CD8-positive, alpha-beta memory T cell (primary cell): ENCODE results near the gene NHERF2. TPM values are rescaled to one million over a fixed set of nuclear protein-coding genes. Genes with fewer than 3 reads are reported as not detected.

Source experiments
- CTCF ChIA-PET: fragments of 350-600 bp; sonication (Branson Sonifier 250); formaldehyde crosslinking; loops from one replicate; lab custom pipeline; 2021; ENCODE audit warnings: antibody characterized with exemption; lab: Charles Lee
- POLR2A ChIA-PET: fragments of 350-600 bp; sonication (Branson Sonifier 250); formaldehyde crosslinking; loops from one replicate; lab custom pipeline; 2021; ENCODE audit warnings: antibody characterized with exemption; lab: Charles Lee
- DNase-seq, 5 donors: peaks; one replicate each; pipeline versions ENCODE4 v3.0.0 to v3.0.0-alpha.2; 2020 to 2022; ENCODE audit warnings: mixed read lengths in 1 of 5
- H3K27ac ChIP-seq: one replicate; pipeline ENCODE4 v1.7.0; 2013; ENCODE audit warnings: low read depth, mild to moderate bottlenecking, low read length, moderate library complexity
- H3K27me3 ChIP-seq: 2 replicates; pipeline ENCODE4 v1.7.0; 2013; ENCODE audit warnings: low read length, mild to moderate bottlenecking; ENCODE audit not compliant: insufficient read depth, poor library complexity, severe bottlenecking
- H3K36me3 ChIP-seq: 2 replicates; pipeline ENCODE4 v1.7.0; 2013; ENCODE audit warnings: mild to moderate bottlenecking, low read length, moderate library complexity; ENCODE audit not compliant: insufficient read depth
- H3K4me1 ChIP-seq: 2 replicates; pipeline ENCODE4 v1.7.0; 2013; ENCODE audit warnings: mild to moderate bottlenecking, low read length, moderate library complexity; ENCODE audit not compliant: insufficient read depth
- H3K4me3 ChIP-seq: 2 replicates; pipeline ENCODE4 v1.7.0; 2013; ENCODE audit warnings: mild to moderate bottlenecking, low read length
- H3K9me3 ChIP-seq: 2 replicates; pipeline ENCODE4 v1.7.0; 2013; ENCODE audit warnings: mild to moderate bottlenecking, low read length
- H3K27ac Mint-ChIP-seq, 8 donors: one replicate each; pipeline ENCODE4 v1.8.0; 2020 to 2021; ENCODE audit warnings: mixed read lengths in 8 of 8, mild to moderate bottlenecking in 6 of 8, inconsistent platforms in 3 of 8, moderate library complexity in 3 of 8
- H3K27me3 Mint-ChIP-seq, 2 donors: one replicate each; pipeline ENCODE4 v1.8.0; 2020 to 2021; ENCODE audit warnings: mixed read lengths in 2 of 2, mild to moderate bottlenecking in 1 of 2, moderate library complexity in 1 of 2
- H3K36me3 Mint-ChIP-seq, 3 donors: one replicate each; pipeline ENCODE4 v1.8.0; 2020 to 2021; ENCODE audit warnings: mixed read lengths in 3 of 3, inconsistent platforms in 1 of 3, mild to moderate bottlenecking in 1 of 3
- H3K4me1 Mint-ChIP-seq, 3 donors: one replicate each; pipeline ENCODE4 v1.8.0; 2020 to 2021; ENCODE audit warnings: mixed read lengths in 3 of 3, inconsistent platforms in 1 of 3, mild to moderate bottlenecking in 1 of 3
- H3K4me3 Mint-ChIP-seq, 7 donors: one replicate each; pipeline ENCODE4 v1.8.0; 2020 to 2021; ENCODE audit warnings: mixed read lengths in 7 of 7, mild to moderate bottlenecking in 6 of 7, moderate library complexity in 4 of 7, inconsistent platforms in 2 of 7
- H3K9me3 Mint-ChIP-seq, 5 donors: one replicate each; pipeline ENCODE4 v1.8.0; 2020 to 2022; ENCODE audit warnings: mixed read lengths in 5 of 5, mild to moderate bottlenecking in 3 of 5, moderate library complexity in 2 of 5, inconsistent platforms in 1 of 5
- polyA plus RNA-seq: library from polyadenylated mRNA; unstranded; fragments of 300-500 nt; fragmentation: Illumina TruSeq; gene quantifications from one replicate; pipeline ENCODE4 v1.2.3, GENCODE V29; 2021
- total RNA-seq, 2 experiments: library from RNA; stranded (reverse); gene quantifications; one replicate each; pipeline ENCODE4 v1.2.3, GENCODE V29; 2021

Gene NHERF2
- total and polyA plus RNA-seq, 3 experiments from 2014 or later = 0.51 to 4.1 (median 3.0) TPM

DNA sequence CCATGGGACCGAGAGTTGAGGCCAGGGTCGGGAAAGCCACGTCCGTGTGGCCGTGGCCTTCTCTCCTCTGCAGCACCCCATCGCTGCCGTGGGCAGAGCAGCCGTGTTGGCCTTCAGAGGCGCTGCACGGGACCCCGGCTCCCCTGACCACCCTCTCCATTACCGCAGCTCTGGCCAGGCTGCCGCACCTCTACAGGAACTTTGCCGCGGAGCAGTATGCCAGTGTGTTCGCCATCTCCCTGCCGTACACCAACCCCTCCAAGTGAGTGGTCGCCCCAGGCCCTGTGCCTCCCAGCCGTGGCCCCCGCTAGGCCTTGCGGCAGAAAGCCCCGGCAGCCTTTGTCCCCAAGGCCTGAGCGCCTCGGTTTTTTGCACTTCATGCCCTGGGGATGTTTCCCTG, 48.9 kb downstream of the NHERF2 start:
- Mint-ChIP-seq H3K36me3 (peaks cover 0 to 70% (median 1%) of the 10 kb centered on the region in 3 donors), H3K4me3 (no peak overlapping the region), H3K27me3 (peaks cover 0 to 1% of the 10 kb centered on the region in 2 donors), H3K4me1 (no peaks in the 10 kb centered on the region), H3K27ac (no peak overlapping the region), H3K9me3 (no peaks in the 10 kb centered on the region)
- DNase-seq = no peak
- Histone ChIP-seq H3K27ac (no peak overlapping the region), H3K4me3 (no peak overlapping the region), H3K27me3 (no peaks in the 10 kb centered on the region), H3K4me1 (no peaks in the 10 kb centered on the region), H3K36me3 (no peaks in the 10 kb centered on the region), H3K9me3 (no peaks in the 10 kb centered on the region)
- POLR2A ChIA-PET = no interaction called here
- CTCF ChIA-PET = no interaction called here

- Mint-ChIP-seq H3K4me3 (peak overlapping the region in 1 of 7 donors; percentile 51), H3K36me3 (peaks cover 0 to 70% (median 1%) of the 10 kb centered on the region in 3 donors), H3K9me3 (no peaks in the 10 kb centered on the region), H3K27ac (peak overlapping the region in 1 of 8 donors; percentile 36), H3K4me1 (no peaks in the 10 kb centered on the region), H3K27me3 (peaks cover 0 to 1% of the 10 kb centered on the region in 2 donors)
- CTCF ChIA-PET = no interaction called here
- Histone ChIP-seq H3K4me1 (no peaks in the 10 kb centered on the region), H3K9me3 (no peaks in the 10 kb centered on the region), H3K27ac (no peak overlapping the region), H3K36me3 (no peaks in the 10 kb centered on the region), H3K4me3 (no peak overlapping the region), H3K27me3 (no peaks in the 10 kb centered on the region)
- no peak for DNase-seq
- POLR2A ChIA-PET = no interaction called here
These were observed 49.6 kb downstream of the NHERF2 start for GRCh38 chr16:2076072-2076865.

DNA sequence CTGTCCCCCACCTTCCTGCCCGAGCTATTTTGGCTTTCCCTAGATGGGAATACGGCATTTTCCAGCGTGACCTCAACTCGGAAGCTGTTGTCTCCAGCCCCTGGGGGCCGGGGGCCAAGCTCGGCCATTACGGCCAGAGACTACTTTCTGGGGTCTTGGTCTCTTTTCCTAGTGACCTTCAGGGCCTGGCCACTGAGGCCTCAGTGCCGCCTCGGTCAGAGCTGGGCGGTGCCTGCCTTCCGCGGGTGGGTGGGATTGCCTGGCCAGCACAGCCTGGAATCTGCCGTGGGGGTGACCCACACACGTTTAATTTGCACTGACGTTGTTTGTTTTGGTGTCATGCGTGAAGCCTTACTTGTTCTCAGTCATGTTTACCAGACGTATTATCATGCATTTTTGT, 50.3 kb downstream of the NHERF2 start:
- H3K27ac Mint-ChIP-seq = no peak overlapping the region
- no peaks in the 10 kb centered on the region for H3K9me3 Mint-ChIP-seq
- H3K27ac ChIP-seq = no peak overlapping the region
- H3K4me1 ChIP-seq = no peaks in the 10 kb centered on the region
- H3K4me3 ChIP-seq = no peak overlapping the region
- no peak overlapping the region for H3K4me3 Mint-ChIP-seq
- H3K36me3 Mint-ChIP-seq = peaks cover 0 to 69% (median 0%) of the 10 kb centered on the region in 3 donors
- CTCF ChIA-PET = no interaction called here
- POLR2A ChIA-PET = interaction anchor here (0.6 kb wide), 1 partner anchor 30 kb away, joined by 3 read pairs; no protein-coding TSS in a partner anchor
- H3K36me3 ChIP-seq = no peaks in the 10 kb centered on the region
- DNase-seq = no peak
- no peaks in the 10 kb centered on the region for H3K4me1 Mint-ChIP-seq
- H3K27me3 Mint-ChIP-seq = peaks cover 0 to 1% of the 10 kb centered on the region in 2 donors
- no peaks in the 10 kb centered on the region for H3K9me3 ChIP-seq
- no peaks in the 10 kb centered on the region for H3K27me3 ChIP-seq

- Mint-ChIP-seq H3K9me3 (no peaks in the 10 kb centered on the region), H3K27me3 (peaks cover 0 to 1% of the 10 kb centered on the region in 2 donors), H3K36me3 (peaks cover 0 to 68% (median 0%) of the 10 kb centered on the region in 3 donors), H3K4me1 (no peaks in the 10 kb centered on the region), H3K27ac (no peak overlapping the region), H3K4me3 (no peak overlapping the region)
- CTCF ChIA-PET = no interaction called here
- DNase-seq = no peak
- H3K36me3 ChIP-seq = no peaks in the 10 kb centered on the region
- H3K4me1 ChIP-seq = no peaks in the 10 kb centered on the region
- H3K27ac ChIP-seq = no peak overlapping the region
- no peaks in the 10 kb centered on the region for H3K27me3 ChIP-seq
- POLR2A ChIA-PET = no interaction called here
- H3K4me3 ChIP-seq = no peak overlapping the region
- no peaks in the 10 kb centered on the region for H3K9me3 ChIP-seq
These were observed 51.0 kb downstream of the NHERF2 start for GRCh38 chr16:2077696-2078095.

- Mint-ChIP-seq H3K4me3 (no peak overlapping the region), H3K27me3 (peaks cover 0 to 1% of the 10 kb centered on the region in 2 donors), H3K9me3 (no peaks in the 10 kb centered on the region), H3K27ac (no peak overlapping the region), H3K4me1 (peaks cover 0 to 2% (median 0%) of the 10 kb centered on the region in 3 donors), H3K36me3 (peaks cover 0 to 69% (median 0%) of the 10 kb centered on the region in 3 donors)
- no peaks in the 10 kb centered on the region for H3K9me3 ChIP-seq
- no peak for DNase-seq
- no peak overlapping the region for H3K27ac ChIP-seq
- H3K4me1 ChIP-seq = no peaks in the 10 kb centered on the region
- ChIA-PET CTCF (no interaction called here), POLR2A (no interaction called here)
- no peaks in the 10 kb centered on the region for H3K27me3 ChIP-seq
- no peak overlapping the region for H3K4me3 ChIP-seq
- H3K36me3 ChIP-seq = no peaks in the 10 kb centered on the region
These were observed 51.4 kb downstream of the NHERF2 start for GRCh38 chr16:2078096-2078495.

GRCh38 chr16:2078691-2079090, 52.0 kb downstream of the NHERF2 start:
- H3K4me1 Mint-ChIP-seq = peaks cover 0 to 3% (median 0%) of the 10 kb centered on the region in 3 donors
- H3K9me3 ChIP-seq = no peaks in the 10 kb centered on the region
- DNase-seq = no peak
- H3K4me1 ChIP-seq = no peaks in the 10 kb centered on the region
- peaks cover 0 to 1% of the 10 kb centered on the region in 2 donors for H3K27me3 Mint-ChIP-seq
- H3K27ac ChIP-seq = no peak overlapping the region
- POLR2A ChIA-PET = no interaction called here
- H3K36me3 Mint-ChIP-seq = peaks cover 0 to 67% (median 0%) of the 10 kb centered on the region in 3 donors
- no peaks in the 10 kb centered on the region for H3K9me3 Mint-ChIP-seq
- no peak overlapping the region for H3K27ac Mint-ChIP-seq
- no peaks in the 10 kb centered on the region for H3K27me3 ChIP-seq
- H3K4me3 Mint-ChIP-seq = no peak overlapping the region
- no peak overlapping the region for H3K4me3 ChIP-seq
- no peaks in the 10 kb centered on the region for H3K36me3 ChIP-seq
- CTCF ChIA-PET = no interaction called here

- no peak overlapping the region for H3K27ac ChIP-seq
- Mint-ChIP-seq H3K4me3 (no peak overlapping the region), H3K9me3 (no peaks in the 10 kb centered on the region), H3K4me1 (peaks cover 0 to 3% (median 0%) of the 10 kb centered on the region in 3 donors), H3K36me3 (peaks cover 0 to 64% (median 0%) of the 10 kb centered on the region in 3 donors), H3K27ac (no peak overlapping the region), H3K27me3 (peaks cover 0 to 1% of the 10 kb centered on the region in 2 donors)
- no peaks in the 10 kb centered on the region for H3K9me3 ChIP-seq
- no peaks in the 10 kb centered on the region for H3K36me3 ChIP-seq
- CTCF ChIA-PET = no interaction called here
- H3K4me1 ChIP-seq = no peaks in the 10 kb centered on the region
- no peaks in the 10 kb centered on the region for H3K27me3 ChIP-seq
- POLR2A ChIA-PET = no interaction called here
- no peak for DNase-seq
- H3K4me3 ChIP-seq = no peak overlapping the region
These were observed 52.7 kb downstream of the NHERF2 start for GRCh38 chr16:2079311-2079800.

- ChIA-PET CTCF (no interaction called here), POLR2A (no interaction called here)
- no peak overlapping the region for H3K4me3 Mint-ChIP-seq
- no peak for DNase-seq
- Histone ChIP-seq H3K4me1 (no peaks in the 10 kb centered on the region), H3K4me3 (no peak overlapping the region), H3K27me3 (no peaks in the 10 kb centered on the region), H3K36me3 (no peaks in the 10 kb centered on the region), H3K9me3 (no peaks in the 10 kb centered on the region), H3K27ac (no peak overlapping the region)
- peaks cover 0 to 1% of the 10 kb centered on the region in 2 donors for H3K27me3 Mint-ChIP-seq
- H3K27ac Mint-ChIP-seq = no peak overlapping the region
- peaks cover 0 to 59% (median 0%) of the 10 kb centered on the region in 3 donors for H3K36me3 Mint-ChIP-seq
- H3K4me1 Mint-ChIP-seq = peaks cover 0 to 3% (median 0%) of the 10 kb centered on the region in 3 donors
- no peaks in the 10 kb centered on the region for H3K9me3 Mint-ChIP-seq
These were observed 53.3 kb downstream of the NHERF2 start for GRCh38 chr16:2079991-2080390.
